GM12801 (cell line): ENCODE results near the gene EFCAB11.

Experiments used
- CTCF ChIP-seq: IDR thresholded peaks from one replicate; pipeline ENCODE4 v1.5.1; 2011; ENCODE audit warnings: control low read depth; ENCODE audit not compliant: insufficient read length; ENCODE audit errors: extremely low read depth

EFCAB11 gene

GRCh38 chr14:89936654-89937185 is 17.8 kb downstream of the EFCAB11 start:
- TF ChIP-seq CTCF: no peak

DNA sequence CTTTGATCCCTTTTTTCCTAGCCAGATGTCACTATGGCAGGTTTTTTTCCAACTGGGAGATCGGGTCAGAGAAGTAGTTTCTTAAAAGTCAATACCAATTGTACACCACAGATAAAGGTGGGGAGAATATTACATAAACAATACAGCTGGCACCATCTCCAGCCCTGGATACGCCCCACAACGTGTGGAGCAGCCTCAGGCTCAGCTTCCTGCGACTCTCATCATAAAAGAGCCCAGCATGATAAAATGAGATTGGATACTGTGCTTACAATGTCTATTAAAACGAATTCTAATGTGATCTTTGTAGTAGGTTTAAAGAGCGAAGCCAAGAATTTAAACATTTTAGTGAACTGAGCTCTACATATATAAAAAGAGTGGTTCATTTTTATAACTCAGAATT is 21.5 kb downstream of the EFCAB11 start:
- no peak for TF ChIP-seq CTCF

DNA sequence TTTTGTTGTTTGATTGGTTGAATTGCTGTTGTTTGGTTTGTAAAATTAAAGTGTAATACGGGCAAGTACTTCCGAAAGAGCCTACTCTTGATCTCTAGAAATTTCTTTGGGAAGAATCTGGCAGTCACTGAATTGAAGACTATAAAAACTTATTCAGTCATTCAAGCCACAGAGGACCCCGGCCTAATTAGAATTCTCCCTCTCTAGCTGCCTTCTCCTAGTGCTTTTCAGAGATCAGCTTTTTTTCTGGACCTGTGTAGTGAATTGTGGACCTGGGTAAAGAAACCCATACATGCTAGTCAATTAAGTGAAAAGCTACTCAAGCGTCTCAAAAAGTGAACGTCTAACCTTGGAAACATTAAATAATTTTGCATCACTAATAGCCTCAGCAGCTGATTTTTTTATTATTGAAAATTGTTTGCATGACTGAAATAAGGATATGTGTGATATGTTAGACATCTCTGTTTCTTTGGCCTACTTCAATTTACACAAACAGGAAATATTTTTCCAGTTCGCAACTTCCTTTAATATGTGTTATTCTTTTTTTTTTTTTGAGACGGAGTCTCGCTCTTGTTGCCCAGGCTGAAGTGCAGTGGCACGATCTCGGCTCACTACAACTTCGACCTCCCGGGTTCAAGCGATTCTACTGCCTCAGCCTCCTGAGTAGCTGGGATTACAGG is 27.2 kb downstream of the EFCAB11 start:
- TF ChIP-seq CTCF: no peak

DNA sequence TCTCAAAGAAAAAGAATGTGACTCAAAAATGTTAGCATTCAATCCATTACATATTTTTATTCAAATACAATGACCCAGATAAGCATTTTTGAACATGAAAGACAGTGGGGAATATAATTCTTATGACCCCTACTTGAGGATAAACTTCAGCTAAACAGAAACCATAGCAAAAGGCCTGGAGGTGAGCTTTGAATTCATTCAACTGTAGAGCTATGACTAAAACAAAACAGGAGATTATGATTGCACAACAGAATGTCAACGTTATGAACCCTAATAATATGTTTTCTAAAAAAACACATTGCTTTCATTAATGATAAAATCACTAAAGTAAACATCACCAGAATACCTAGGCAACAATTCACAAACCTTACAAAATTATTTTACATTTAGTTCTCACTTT is 27.8 kb downstream of the EFCAB11 start:
- TF ChIP-seq CTCF: no peak

DNA sequence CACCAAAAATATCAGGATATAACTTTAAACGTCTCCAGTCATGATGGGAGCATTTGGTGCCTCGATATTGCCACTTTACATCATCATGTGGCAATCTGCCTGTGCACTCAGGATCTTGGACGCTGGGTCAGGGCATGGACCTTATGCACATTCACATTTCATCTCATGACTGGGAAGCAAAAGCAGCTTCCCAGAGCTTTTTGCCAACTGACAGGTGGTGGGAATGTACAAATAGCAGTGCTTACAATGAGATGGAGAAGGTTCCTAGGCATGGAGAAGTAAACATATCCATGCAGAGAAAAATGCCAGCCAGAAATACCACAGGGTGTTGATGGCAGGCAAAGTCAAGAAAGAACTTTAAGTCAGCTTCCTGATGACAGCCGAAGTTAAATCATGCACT is 30.3 kb downstream of the EFCAB11 start:
- TF ChIP-seq CTCF: no peak

DNA sequence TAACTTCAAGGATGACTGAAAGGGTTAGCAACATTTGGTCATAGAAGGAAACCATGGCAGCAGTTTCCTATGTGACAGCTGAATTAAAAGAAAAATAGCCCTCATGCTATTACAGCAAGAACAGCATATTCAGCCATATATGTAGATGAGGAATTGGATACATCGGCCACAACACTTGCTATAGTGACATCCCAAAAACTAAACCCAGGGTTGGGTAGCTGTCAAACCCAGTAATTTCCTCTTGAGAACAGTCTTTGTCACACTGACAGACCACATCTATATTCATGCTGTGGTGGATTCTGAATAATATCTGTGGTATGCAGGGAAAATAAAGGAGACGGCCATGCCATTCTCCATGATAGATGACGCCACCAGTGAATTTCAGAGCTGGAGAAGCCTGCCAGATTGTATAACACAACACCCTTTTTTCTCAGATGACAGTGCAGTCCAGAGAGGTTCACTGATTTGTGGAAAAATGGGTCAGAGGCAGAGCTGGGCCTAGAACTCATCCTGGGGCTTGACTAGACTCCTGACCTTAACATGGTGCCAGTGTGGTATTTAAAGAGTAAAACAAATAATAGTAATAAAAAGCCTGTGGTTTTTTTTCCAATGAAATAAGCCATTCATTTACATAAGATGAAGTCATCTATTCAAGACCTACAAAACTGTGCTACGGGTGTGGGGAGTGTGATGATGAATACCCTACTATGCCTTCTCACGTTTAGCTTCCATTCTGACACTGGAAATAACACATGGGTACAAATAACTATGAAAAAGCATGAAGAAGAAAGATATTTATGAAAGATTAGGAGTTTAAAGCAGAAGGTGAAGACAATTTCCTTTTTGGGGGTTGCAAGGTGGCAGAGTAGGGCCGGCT is 32.3 kb downstream of the EFCAB11 start:
- no peak for TF ChIP-seq CTCF

- TF ChIP-seq CTCF: no peak
Observed at GRCh38 chr14:89921346-89921745, 33.2 kb downstream of the EFCAB11 start.
